Raji (cell line): ENCODE measurements around the gene SLC22A23.

ENCODE experiments used
- POLR2A ChIP-seq: IDR thresholded peaks from 2 replicates; pipeline ENCODE4 v1.6.1; 2011; ENCODE audit warnings: low read depth, low read length, control low read depth; ENCODE audit not compliant: insufficient read depth

The SLC22A23 gene

GRCh38 chr6:3231247-3232016 is 225.4 kb downstream of the SLC22A23 start:
- no peak for TF ChIP-seq POLR2A

GRCh38 chr6:3230900-3231246 is 226.0 kb downstream of the SLC22A23 start:
- TF ChIP-seq POLR2A, result no peak

DNA sequence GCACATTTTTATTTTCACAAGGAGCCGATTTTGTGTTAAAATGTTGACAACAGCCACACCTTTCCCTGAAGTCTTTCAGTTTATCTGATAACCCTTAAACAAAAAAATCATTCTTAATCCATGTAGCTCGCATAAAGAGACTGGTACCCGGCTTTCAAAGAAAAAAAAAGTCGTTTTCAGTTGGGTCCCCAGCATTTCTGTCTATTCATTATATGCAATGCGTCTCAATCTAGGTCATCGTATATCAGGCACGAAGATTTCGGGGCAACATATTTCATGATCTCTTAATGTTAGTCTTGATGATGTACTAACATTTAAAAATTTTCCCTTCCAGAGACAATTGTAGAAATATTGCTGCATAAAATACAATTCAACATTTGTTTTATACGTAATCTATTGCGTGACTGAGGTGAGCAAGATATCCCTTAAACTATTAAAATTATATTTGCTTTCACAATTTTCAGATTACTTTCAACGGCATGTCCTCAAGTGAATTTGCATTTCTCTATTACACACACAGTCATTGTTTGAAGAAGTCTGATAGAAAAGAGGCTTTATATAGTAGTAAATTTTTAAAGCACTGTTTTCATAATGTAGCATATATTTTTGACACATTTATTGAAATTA is 226.5 kb downstream of the SLC22A23 start:
- TF ChIP-seq POLR2A, result no peak

DNA sequence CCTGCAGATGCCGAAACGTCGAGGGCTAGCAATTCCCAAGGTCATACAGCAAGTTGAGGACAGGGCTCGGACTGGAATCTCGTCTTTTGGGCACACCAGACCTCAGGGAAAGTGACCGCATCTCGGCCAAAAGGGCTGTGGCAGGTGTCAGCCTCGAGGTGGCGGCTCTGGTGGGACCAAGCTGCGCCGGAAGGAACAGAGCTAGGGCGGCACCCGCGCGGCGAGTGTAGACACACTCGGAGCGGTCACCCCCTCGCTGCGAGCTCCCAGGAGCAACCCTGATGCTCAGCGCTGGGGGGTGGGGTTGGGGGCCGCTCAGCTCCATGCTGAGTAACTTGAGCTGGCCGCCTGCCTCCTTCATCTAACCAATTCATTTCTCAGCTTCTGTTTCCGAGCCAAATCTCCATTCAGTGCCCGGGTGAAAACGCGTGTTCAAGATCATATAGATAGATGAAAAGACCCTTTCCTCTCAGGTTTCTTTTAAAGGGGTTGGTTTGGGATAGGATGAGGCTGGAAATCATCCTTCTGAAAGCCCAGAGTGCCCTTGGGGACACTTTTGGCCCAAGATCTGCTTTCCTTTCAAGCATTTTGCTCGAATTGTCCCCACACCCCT is 227.2 kb downstream of the SLC22A23 start:
- no peak for TF ChIP-seq POLR2A

- TF ChIP-seq POLR2A, result no peak
These were observed 227.9 kb downstream of the SLC22A23 start for GRCh38 chr6:3228771-3229565.

DNA sequence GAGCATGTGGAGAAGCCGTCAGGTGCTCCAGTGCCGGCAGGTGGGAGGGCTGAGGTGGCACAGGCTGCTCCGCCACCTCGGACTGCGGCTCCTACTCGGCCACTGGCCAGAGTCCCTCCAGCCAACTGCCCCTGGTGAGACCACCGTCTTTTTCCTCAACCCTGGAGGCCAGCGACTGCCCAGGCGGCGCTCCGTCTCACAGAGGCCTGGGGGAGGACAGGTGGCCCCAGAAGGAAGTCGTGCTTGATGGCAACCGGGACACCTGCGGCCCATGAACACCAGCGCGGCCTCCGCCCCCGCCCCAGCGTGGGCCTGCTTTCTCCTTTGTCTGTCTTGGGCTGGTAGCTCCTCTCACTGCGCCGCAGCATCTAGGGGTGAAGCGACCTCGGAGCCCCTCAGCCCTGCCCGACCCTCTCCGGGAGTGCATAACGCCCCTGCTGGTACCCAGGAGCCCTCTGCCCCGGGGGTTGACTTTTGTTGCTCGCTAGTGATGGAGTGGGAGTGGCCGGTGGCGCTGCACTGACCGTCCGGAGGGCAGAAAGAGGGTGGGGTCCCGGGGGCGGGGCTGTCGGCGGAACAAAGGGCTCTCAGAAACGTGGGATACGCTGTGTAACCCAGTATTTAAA is 228.7 kb downstream of the SLC22A23 start:
- TF ChIP-seq POLR2A, result no peak

GRCh38 chr6:3227363-3228045 is 229.3 kb downstream of the SLC22A23 start, which contains the start of gene TUBB2B:
Gene TUBB2B (minus strand): TSS chr6:3227653. CDS start chr6:3227543, 110 bp downstream.
- TF ChIP-seq POLR2A, result no peak

- no peak for TF ChIP-seq POLR2A
These were observed 230.1 kb downstream of the SLC22A23 start for GRCh38 chr6:3226481-3227362.

DNA sequence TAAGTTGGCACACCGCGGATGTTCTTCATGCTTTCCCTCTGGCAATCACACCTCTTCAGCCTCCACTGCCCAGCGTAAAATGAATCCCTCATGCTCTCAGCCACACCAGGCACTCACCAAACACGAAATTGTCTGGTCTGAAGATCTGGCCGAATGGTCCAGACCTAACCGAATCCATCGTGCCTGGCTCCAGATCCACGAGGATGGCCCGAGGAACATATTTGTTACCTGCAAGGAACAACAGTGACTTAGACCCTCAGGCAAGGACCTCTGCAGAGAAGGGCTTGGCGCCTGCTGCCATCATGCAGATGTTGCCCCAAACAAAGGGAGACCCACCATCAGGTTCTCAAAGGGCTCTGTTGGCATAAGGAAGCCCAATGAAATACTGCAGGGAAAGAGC is 230.8 kb downstream of the SLC22A23 start:
- TF ChIP-seq POLR2A, result no peak

DNA sequence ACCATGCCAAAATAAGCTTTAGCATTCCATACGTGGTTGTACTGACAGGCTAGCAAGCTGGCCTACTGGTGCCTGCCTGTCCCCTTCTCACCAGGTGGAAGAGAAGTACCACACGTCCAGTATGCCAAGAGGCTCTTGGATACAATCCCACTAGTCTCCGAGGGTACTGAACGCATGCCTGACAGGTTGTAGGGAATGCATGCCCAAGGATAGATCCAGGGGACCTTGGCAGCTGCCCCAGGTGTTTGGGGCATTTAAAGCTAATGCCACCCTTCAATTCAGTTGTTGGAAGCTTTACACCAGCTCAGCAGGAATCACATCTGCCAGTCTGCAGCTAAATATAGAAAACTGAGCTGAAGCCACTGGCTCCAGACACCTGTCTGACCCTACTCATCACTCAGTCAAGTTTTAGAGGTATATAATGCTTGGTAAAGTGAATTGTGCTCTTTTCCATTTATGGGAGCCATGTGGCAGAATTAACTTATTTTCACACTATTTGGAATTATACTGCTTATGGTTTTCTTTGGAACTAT is 234.3 kb downstream of the SLC22A23 start:
- TF ChIP-seq POLR2A, result no peak

DNA sequence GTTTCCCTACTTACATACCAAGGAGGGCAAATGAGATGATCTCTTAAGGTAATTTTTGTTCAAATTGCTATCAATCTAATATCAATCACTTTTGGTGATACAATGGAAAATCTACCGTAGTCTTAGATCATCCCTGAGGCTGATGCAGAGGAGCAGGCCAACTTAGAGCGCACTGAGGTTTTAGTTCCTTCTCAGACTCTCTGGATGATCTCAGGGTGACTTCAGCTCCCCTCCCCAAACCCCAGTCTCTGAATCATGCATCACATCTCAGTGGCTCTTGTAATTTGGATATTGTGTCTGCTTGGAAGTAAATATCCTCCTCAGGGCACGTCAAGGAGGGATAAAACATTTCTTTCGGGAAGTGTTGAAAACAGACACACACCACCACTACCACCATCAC is 235.3 kb downstream of the SLC22A23 start:
- no peak for TF ChIP-seq POLR2A

- no peak for TF ChIP-seq POLR2A
These were observed 236.5 kb downstream of the SLC22A23 start for GRCh38 chr6:3220366-3220765.
